OCI-LY7 (cell line): ENCODE results near the gene ALDOB. TPM values are rescaled to one million over a fixed set of nuclear protein-coding genes. Genes with fewer than 3 reads are reported as not detected.

Experiments
- BruUV-seq: library from RNA; stranded (reverse); fragments of 400-500 nt; replicated peaks from 2 replicates; lab custom pipeline; 2021; lab: Mats Ljungman, UMichigan
- CTCF ChIA-PET: fragments of 300-600 bp; sonication (Branson Sonifier 250); formaldehyde crosslinking; loops from one replicate; lab custom pipeline; 2022; ENCODE audit warnings: antibody characterized with exemption; ENCODE audit not compliant: unreplicated experiment; lab: Charles Lee
- POLR2A ChIA-PET: fragments of 300-600 bp; sonication (Branson Sonifier 250); formaldehyde crosslinking; loops from one replicate; lab custom pipeline; 2022; ENCODE audit warnings: antibody characterized with exemption; lab: Charles Lee
- DNase-seq: peaks from one replicate; pipeline ENCODE4 v3.0.0-alpha.2; 2015; ENCODE audit warnings: low spot score
- H2AFZ ChIP-seq: fragments of 200-600 bp; sonication (generic), shearing (Covaris generic); 2 replicates; pipeline ENCODE4 v1.6.1; 2014; ENCODE audit warnings: mild to moderate bottlenecking, antibody characterized with exemption, low read length, moderate library complexity
- H3K27ac ChIP-seq: fragments of 200-600 bp; sonication (generic); 2 replicates; pipeline ENCODE4 v1.5.1; 2014; ENCODE audit warnings: mixed run types, low read depth, mild to moderate bottlenecking, moderate library complexity, low read length, inconsistent platforms; ENCODE audit not compliant: poor library complexity, severe bottlenecking
- H3K36me3 ChIP-seq: fragments of 200-600 bp; sonication (generic); 2 replicates; pipeline ENCODE4 v1.6.1; 2014; ENCODE audit warnings: mild to moderate bottlenecking, antibody characterized with exemption, low read length, moderate library complexity, mixed read lengths; ENCODE audit not compliant: insufficient read depth
- H3K4me1 ChIP-seq: fragments of 200-600 bp; sonication (generic); 2 replicates; pipeline ENCODE4 v1.5.1; 2014; ENCODE audit warnings: mild to moderate bottlenecking, low read length; ENCODE audit not compliant: insufficient read depth, poor library complexity, severe bottlenecking
- H3K4me2 ChIP-seq: fragments of 200-600 bp; sonication (generic); 2 replicates; pipeline ENCODE4 v1.6.1; 2014; ENCODE audit warnings: mild to moderate bottlenecking, low read length
- H3K4me3 ChIP-seq: fragments of 200-600 bp; sonication (generic); 2 replicates; pipeline ENCODE4 v1.5.1; 2014; ENCODE audit warnings: mild to moderate bottlenecking, low read depth, low read length; ENCODE audit not compliant: poor library complexity, severe bottlenecking
- H3K79me2 ChIP-seq: fragments of 200-600 bp; sonication (generic); 2 replicates; pipeline ENCODE4 v1.6.1; 2016; ENCODE audit warnings: low read depth, mild to moderate bottlenecking, low read length, moderate library complexity, mixed read lengths; ENCODE audit not compliant: insufficient read depth
- H3K9me2 ChIP-seq: fragments of 200-600 bp; sonication (generic); 2 replicates; pipeline ENCODE4 v1.6.1; 2016; ENCODE audit warnings: mild to moderate bottlenecking, low read length, mixed read lengths; ENCODE audit not compliant: insufficient read depth
- H3K9me3 ChIP-seq: fragments of 200-600 bp; sonication (generic); 2 replicates; pipeline ENCODE4 v1.6.1; 2014; ENCODE audit warnings: mild to moderate bottlenecking, mixed run types, low read length, mixed read lengths
- H4K20me1 ChIP-seq: fragments of 200-600 bp; sonication (generic); 2 replicates; pipeline ENCODE4 v1.6.1; 2014; ENCODE audit warnings: mild to moderate bottlenecking, antibody characterized with exemption, low read length, moderate library complexity, mixed read lengths; ENCODE audit not compliant: insufficient read depth
- EZH2phosphoT487 ChIP-seq: fragments of 200-600 bp; sonication (generic); IDR thresholded peaks from 2 replicates; pipeline ENCODE4 v1.6.1; 2018; ENCODE audit warnings: low read depth, borderline replicate concordance, mild to moderate bottlenecking, mixed run types, antibody characterized with exemption, low read length, moderate library complexity, mixed read lengths
- intact Hi-C: fragments of 100-400 bp; cut with micrococcal nuclease; formaldehyde crosslinking; loops from one replicate; pipeline ENCODE4 v1.10.0; 2022; ENCODE audit not compliant: unreplicated experiment
- total RNA-seq, 2 experiments: library from RNA; depleted of rRNA in 1 of 2; stranded (reverse); fragments of >200 nt in 1 of 2; shearing (Covaris generic) in 1 of 2; gene quantifications; 2 replicates each; pipeline ENCODE4 v1.2.3, GENCODE V29; 2014 to 2022
- TF ChIP-seq, protein P1 (sequence below): fragments of 200-600 bp; sonication (generic); conservative IDR thresholded peaks from 2 replicates; pipeline ENCODE4 v1.5.1; 2014; ENCODE audit warnings: mild to moderate bottlenecking, antibody characterized with exemption, low read length, moderate library complexity, mixed read lengths

The ALDOB gene
- total RNA-seq, 2 experiments from 2014 or later: not detected

DNA sequence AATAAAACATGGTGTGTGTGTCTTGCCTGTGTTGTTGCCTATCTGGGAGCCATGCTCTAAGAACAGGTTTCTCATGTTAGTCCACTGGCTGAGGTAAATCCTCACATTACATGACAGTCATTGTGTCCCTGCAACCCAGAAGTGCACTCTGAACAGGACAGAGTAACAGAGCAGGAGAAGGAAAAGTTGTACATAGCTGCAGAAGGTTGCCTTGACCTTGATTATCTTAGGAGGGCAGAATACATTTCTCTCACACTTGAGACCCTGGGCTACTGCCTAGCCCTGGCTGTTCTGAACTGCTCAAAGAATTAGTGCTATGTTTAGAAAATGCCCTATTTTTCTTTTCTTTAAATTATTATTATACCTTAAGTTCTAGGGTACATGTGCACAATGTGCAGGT lies 20.0 kb downstream of the ALDOB start:
- no peaks in the 10 kb centered on the region for H3K9me2 ChIP-seq
- H4K20me1 ChIP-seq: no peaks in the 10 kb centered on the region
- no peaks in the 10 kb centered on the region for H3K4me1 ChIP-seq
- intact Hi-C loops: no loop called here
- CTCF ChIA-PET: no interaction called here
- 0 out of 2 replicates have a peak, but pooled peaks cover under 1% of the 10 kb centered on the region for H3K36me3 ChIP-seq
- H3K4me3 ChIP-seq: no peak overlapping the region
- no peak overlapping the region for H2AFZ ChIP-seq
- no peak for DNase-seq
- H3K79me2 ChIP-seq: no peaks in the 10 kb centered on the region
- POLR2A ChIA-PET: no interaction called here
- H3K27ac ChIP-seq: no peak overlapping the region
- H3K4me2 ChIP-seq: no peak overlapping the region
- BruUV-seq: no TSS peak
- TF ChIP-seq, protein P1, sequence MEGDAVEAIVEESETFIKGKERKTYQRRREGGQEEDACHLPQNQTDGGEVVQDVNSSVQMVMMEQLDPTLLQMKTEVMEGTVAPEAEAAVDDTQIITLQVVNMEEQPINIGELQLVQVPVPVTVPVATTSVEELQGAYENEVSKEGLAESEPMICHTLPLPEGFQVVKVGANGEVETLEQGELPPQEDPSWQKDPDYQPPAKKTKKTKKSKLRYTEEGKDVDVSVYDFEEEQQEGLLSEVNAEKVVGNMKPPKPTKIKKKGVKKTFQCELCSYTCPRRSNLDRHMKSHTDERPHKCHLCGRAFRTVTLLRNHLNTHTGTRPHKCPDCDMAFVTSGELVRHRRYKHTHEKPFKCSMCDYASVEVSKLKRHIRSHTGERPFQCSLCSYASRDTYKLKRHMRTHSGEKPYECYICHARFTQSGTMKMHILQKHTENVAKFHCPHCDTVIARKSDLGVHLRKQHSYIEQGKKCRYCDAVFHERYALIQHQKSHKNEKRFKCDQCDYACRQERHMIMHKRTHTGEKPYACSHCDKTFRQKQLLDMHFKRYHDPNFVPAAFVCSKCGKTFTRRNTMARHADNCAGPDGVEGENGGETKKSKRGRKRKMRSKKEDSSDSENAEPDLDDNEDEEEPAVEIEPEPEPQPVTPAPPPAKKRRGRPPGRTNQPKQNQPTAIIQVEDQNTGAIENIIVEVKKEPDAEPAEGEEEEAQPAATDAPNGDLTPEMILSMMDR: no peak
- TF ChIP-seq EZH2phosphoT487: no peak
- no peaks in the 10 kb centered on the region for H3K9me3 ChIP-seq

DNA sequence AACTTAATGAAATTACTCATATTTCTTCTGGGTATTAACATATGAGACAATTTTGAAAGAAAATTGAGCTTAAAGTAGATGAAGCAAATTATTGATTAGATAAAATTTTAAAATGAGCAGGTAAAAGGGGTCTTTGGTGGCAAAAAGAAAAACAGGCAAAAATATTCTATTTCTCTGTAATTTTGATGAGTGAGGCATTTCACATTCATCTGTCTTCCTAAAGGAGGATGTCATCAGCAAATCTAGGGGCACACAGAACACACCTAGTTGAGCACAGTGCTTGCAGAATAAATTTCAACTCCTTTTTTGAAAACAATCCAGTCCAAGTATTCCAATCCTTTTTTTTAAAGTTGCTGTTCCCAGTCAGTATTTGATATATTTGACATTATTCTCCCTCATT lies 20.7 kb downstream of the ALDOB start:
- intact Hi-C loops: no loop called here
- BruUV-seq: no TSS peak
- Histone ChIP-seq H3K4me3 (no peak overlapping the region), H3K9me3 (no peaks in the 10 kb centered on the region), H3K79me2 (no peaks in the 10 kb centered on the region), H3K27ac (no peak overlapping the region), H4K20me1 (no peaks in the 10 kb centered on the region), H3K36me3 (peaks cover 8% of the 10 kb centered on the region), H3K4me1 (no peaks in the 10 kb centered on the region), H3K9me2 (no peaks in the 10 kb centered on the region), H3K4me2 (no peak overlapping the region), H2AFZ (no peak overlapping the region)
- ChIA-PET CTCF (no interaction called here), POLR2A (no interaction called here)
- no peak for DNase-seq
- TF ChIP-seq, protein P1: no peak
- no peak for TF ChIP-seq EZH2phosphoT487

DNA sequence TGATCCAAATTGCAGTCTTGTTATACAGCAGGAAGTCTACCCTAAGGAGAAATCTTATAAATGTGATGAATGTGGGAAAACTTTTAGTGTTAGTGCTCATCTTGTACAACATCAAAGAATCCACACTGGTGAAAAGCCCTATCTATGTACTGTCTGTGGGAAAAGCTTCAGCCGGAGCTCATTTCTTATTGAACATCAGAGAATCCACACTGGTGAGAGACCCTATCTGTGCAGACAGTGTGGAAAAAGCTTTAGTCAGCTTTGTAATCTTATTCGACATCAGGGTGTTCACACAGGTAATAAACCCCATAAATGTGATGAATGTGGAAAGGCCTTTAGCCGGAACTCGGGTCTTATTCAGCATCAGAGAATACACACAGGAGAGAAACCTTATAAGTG lies 26.5 kb downstream of the ALDOB start:
- no peaks in the 10 kb centered on the region for H4K20me1 ChIP-seq
- no TSS peak for BruUV-seq
- no peaks in the 10 kb centered on the region for H3K4me1 ChIP-seq
- H3K9me3 ChIP-seq: peaks cover 14% of the 10 kb centered on the region; the same call in 1 of the 2 replicates
- no peaks in the 10 kb centered on the region for H3K9me2 ChIP-seq
- ChIA-PET CTCF (no interaction called here), POLR2A (interaction anchor here (1.0 kb wide), 1 partner anchor 153 kb away, joined by 3 read pairs; no protein-coding TSS in a partner anchor)
- no peaks in the 10 kb centered on the region for H3K79me2 ChIP-seq
- H3K4me3 ChIP-seq: no peak overlapping the region
- intact Hi-C loops: no loop called here
- H3K27ac ChIP-seq: no peak overlapping the region
- no peak overlapping the region for H3K4me2 ChIP-seq
- DNase-seq: no peak
- peaks cover 65% of the 10 kb centered on the region for H3K36me3 ChIP-seq
- no peak for TF ChIP-seq EZH2phosphoT487
- TF ChIP-seq, protein P1: no peak
- no peak overlapping the region for H2AFZ ChIP-seq
